Endodermal cell (in vitro differentiated cells): ENCODE measurements around the gene IP6K3. TPM values are rescaled to one million over a fixed set of nuclear protein-coding genes. Genes with fewer than 3 reads are reported as not detected.

Experiments used
- DNase-seq: peaks from one replicate; pipeline ENCODE4 v3.0.0-alpha.2; 2017
- H3K27ac ChIP-seq: 2 replicates; pipeline ENCODE4 v1.5.1; 2013; ENCODE audit warnings: mild to moderate bottlenecking, low read depth, low read length, moderate library complexity
- H3K27me3 ChIP-seq: 2 replicates; pipeline ENCODE4 v1.6.1; 2013; ENCODE audit warnings: mild to moderate bottlenecking, low read length, moderate library complexity; ENCODE audit not compliant: insufficient read depth, control insufficient read depth, poor library complexity, severe bottlenecking
- H3K36me3 ChIP-seq: 2 replicates; pipeline ENCODE4 v1.7.0; 2013; ENCODE audit warnings: mild to moderate bottlenecking, low read length, moderate library complexity; ENCODE audit not compliant: control insufficient read depth, insufficient read depth
- H3K4me1 ChIP-seq: one replicate; pipeline ENCODE4 v1.7.0; 2013; ENCODE audit warnings: low read length; ENCODE audit not compliant: control insufficient read depth, insufficient read depth
- H3K4me3 ChIP-seq: 2 replicates; pipeline ENCODE4 v1.5.1; 2013; ENCODE audit warnings: mild to moderate bottlenecking, low read length, moderate library complexity
- H3K9ac ChIP-seq: 2 replicates; pipeline ENCODE4 v1.6.1; 2013; ENCODE audit warnings: mild to moderate bottlenecking, low read length, moderate library complexity; ENCODE audit not compliant: poor library complexity, severe bottlenecking; ENCODE audit errors: extremely low read depth
- H3K9me3 ChIP-seq: 2 replicates; pipeline ENCODE4 v1.6.1; 2013; ENCODE audit warnings: mild to moderate bottlenecking, low read length, moderate library complexity; ENCODE audit not compliant: control insufficient read depth
- H3K27ac Mint-ChIP-seq: 2 replicates; pipeline ENCODE4 v1.8.0; 2020; ENCODE audit warnings: mixed read lengths
- H3K27me3 Mint-ChIP-seq: 2 replicates; pipeline ENCODE4 v1.8.0; 2021; ENCODE audit warnings: mild to moderate bottlenecking, mixed read lengths; ENCODE audit not compliant: insufficient read depth
- H3K36me3 Mint-ChIP-seq: 2 replicates; pipeline ENCODE4 v1.8.0; 2020; ENCODE audit warnings: low read depth, mixed read lengths
- H3K4me1 Mint-ChIP-seq: 2 replicates; pipeline ENCODE4 v1.8.0; 2020; ENCODE audit warnings: mixed read lengths
- H3K4me3 Mint-ChIP-seq: 2 replicates; pipeline ENCODE4 v1.8.0; 2020; ENCODE audit warnings: mild to moderate bottlenecking, moderate library complexity, mixed read lengths
- H3K9me3 Mint-ChIP-seq: 2 replicates; pipeline ENCODE4 v1.8.0; 2020; ENCODE audit warnings: mild to moderate bottlenecking, mixed read lengths
- CTCF ChIP-seq: fragments of 200-600 bp; sonication (generic); conservative IDR thresholded peaks from 2 replicates; pipeline ENCODE4 v1.5.0; 2021; ENCODE audit warnings: antibody characterized with exemption, mild to moderate bottlenecking
- WGBS, 2 experiments: methylation state at CpG; one replicate each; pipeline versions ENCODE4 v1.1.5 to v1.1.7; 2013; ENCODE audit warnings: missing lambda C conversion rate in 2 of 2, mixed read lengths in 1 of 2; ENCODE audit not compliant: insufficient coverage in 1 of 2, insufficient read length in 1 of 2; 5-methylcytosine and 5-hydroxymethylcytosine counted together
- total RNA-seq, 2 donors: library from RNA; stranded (reverse); fragmentation: NEBNext Ultra II Directional in 1 of 2; extraction: Animal tissue kit (Norgen Biotek cat#: 25700) in 1 of 2; gene quantifications; 2 replicates in 1 of 2; 3 replicates in 1 of 2; pipeline ENCODE4 v1.2.1, GENCODE V29; 2021

IP6K3 gene
- total RNA-seq, 2 donors from 2014 or later, result not detected

GRCh38 chr6:33738153-33738552, 8.6 kb downstream of the IP6K3 start:
- Histone ChIP-seq H3K9me3 (no peaks in the 10 kb centered on the region), H3K27ac (no peak overlapping the region), H3K27me3 (no peaks in the 10 kb centered on the region), H3K4me1 (peaks cover 9% of the 10 kb centered on the region), H3K36me3 (no peaks in the 10 kb centered on the region), H3K4me3 (no peak overlapping the region), H3K9ac (no peak overlapping the region)
- 94 to 98% methylated on average over 8 to 9 of the region's 9 CpGs for WGBS, 2 experiments
- peaks cover 4% of the 10 kb centered on the region for H3K4me1 Mint-ChIP-seq
- TF ChIP-seq CTCF, result no peak
- H3K36me3 Mint-ChIP-seq, result no peaks in the 10 kb centered on the region
- no peaks in the 10 kb centered on the region for H3K27me3 Mint-ChIP-seq
- no peak overlapping the region for H3K27ac Mint-ChIP-seq
- H3K9me3 Mint-ChIP-seq, result no peaks in the 10 kb centered on the region
- no peak for DNase-seq
- no peak overlapping the region for H3K4me3 Mint-ChIP-seq

- no peaks in the 10 kb centered on the region for H3K9me3 ChIP-seq
- no peaks in the 10 kb centered on the region for H3K27me3 ChIP-seq
- Mint-ChIP-seq H3K36me3 (no peaks in the 10 kb centered on the region), H3K27ac (peak overlapping the region; percentile 44), H3K4me3 (no peak overlapping the region), H3K4me1 (peaks cover 4% of the 10 kb centered on the region), H3K9me3 (no peaks in the 10 kb centered on the region), H3K27me3 (no peaks in the 10 kb centered on the region)
- peaks cover 9% of the 10 kb centered on the region for H3K4me1 ChIP-seq
- DNase-seq, result no peak
- no peaks in the 10 kb centered on the region for H3K36me3 ChIP-seq
- H3K4me3 ChIP-seq, result no peak overlapping the region
- WGBS, 2 experiments, result 90 to 93% methylated on average over 14 to 15 of the region's 15 CpGs
- peak overlapping the region; percentile 57 for H3K27ac ChIP-seq
- TF ChIP-seq CTCF, result no peak
- H3K9ac ChIP-seq, result no peak overlapping the region
Measured at GRCh38 chr6:33737267-33738026, 9.3 kb downstream of the IP6K3 start.

- no peak overlapping the region for H3K27ac Mint-ChIP-seq
- no peak for TF ChIP-seq CTCF
- H3K27ac ChIP-seq, result no peak overlapping the region
- no peak overlapping the region for H3K9ac ChIP-seq
- no peaks in the 10 kb centered on the region for H3K36me3 Mint-ChIP-seq
- no peak overlapping the region for H3K4me3 Mint-ChIP-seq
- H3K4me1 Mint-ChIP-seq, result peaks cover 8% of the 10 kb centered on the region
- no peak for DNase-seq
- no peak overlapping the region for H3K4me3 ChIP-seq
- no peaks in the 10 kb centered on the region for H3K27me3 Mint-ChIP-seq
- no peaks in the 10 kb centered on the region for H3K27me3 ChIP-seq
- 60 to 82% methylated on average over 3 to 18 of the region's 18 CpGs for WGBS, 2 experiments
- no peaks in the 10 kb centered on the region for H3K9me3 ChIP-seq
- H3K36me3 ChIP-seq, result no peaks in the 10 kb centered on the region
- H3K9me3 Mint-ChIP-seq, result no peaks in the 10 kb centered on the region
- peaks cover 1% of the 10 kb centered on the region for H3K4me1 ChIP-seq
Measured at GRCh38 chr6:33735216-33735615, 11.5 kb downstream of the IP6K3 start.
